ENCODE data around the gene EEPD1.

- no peak for TF ChIP-seq POLR2A (IDR thresholded peaks at IDR 0.05)
- no peak for TF ChIP-seq CTCF (IDR thresholded peaks at IDR 0.05)
- TF ChIP-seq POLR2AphosphoS5 (IDR thresholded peaks at IDR 0.05; ENCODE audit: insufficient read depth in 1 of 2, low read depth in 1 of 2) = no peak
Measured at GRCh38 chr7:36171503-36171902, 18.4 kb downstream of the EEPD1 start.
